ENCODE measurements around the gene WLS.

Gene WLS

DNA sequence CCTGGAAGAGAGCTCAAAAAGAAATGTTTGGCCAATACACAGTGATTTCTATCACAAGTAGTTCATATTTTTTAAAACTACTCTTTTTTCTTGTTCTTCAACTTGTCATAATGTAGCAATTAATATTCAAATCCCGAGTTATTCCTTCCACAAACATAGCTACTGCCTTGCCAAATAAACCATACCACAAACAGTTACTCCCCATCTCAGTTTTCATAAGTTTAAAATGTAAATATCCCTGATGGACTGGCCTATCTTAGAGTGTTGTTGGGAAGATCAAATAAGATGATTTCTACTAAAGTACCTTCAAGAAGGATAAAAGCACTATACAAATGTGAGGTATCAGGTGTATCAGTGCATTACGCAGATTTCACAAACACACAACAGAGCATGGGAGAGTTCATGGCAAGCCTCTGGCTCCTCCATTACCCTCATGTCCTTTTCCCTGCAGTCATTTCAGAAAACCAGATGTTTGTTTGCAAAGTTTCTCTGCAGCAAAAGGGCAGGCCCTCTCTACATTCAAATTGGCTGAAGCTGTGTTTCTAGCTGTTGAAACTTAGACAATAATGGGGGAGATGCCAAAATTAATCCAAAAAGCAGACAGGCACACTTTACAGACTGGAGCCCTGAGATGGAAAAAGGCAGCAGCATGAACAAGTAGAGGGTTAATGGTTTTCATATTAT, 16.1 kb downstream of the WLS start:
- TF ChIP-seq TAF1 (IDR thresholded peaks at IDR 0.05; ENCODE audit: low read depth) (no peak), FOXM1 (IDR thresholded peaks at IDR 0.05; ENCODE audit: borderline replicate concordance, low read depth) (no peak), TEAD4 (IDR thresholded peaks at IDR 0.05) (no peak), USF1 (IDR thresholded peaks at IDR 0.05) (no peak), REST (IDR thresholded peaks at IDR 0.05; ENCODE audit: low read depth) (no peak), TCF12 (IDR thresholded peaks at IDR 0.05; ENCODE audit: low read depth) (no peak), EGR1 (IDR thresholded peaks at IDR 0.05) (no peak), YY1 (IDR thresholded peaks at IDR 0.05; ENCODE audit: low read depth) (no peak), CEBPB (IDR thresholded peaks at IDR 0.05) (no peak), NFIC (IDR thresholded peaks at IDR 0.05) (no peak), ZBTB7A (IDR thresholded peaks at IDR 0.05; ENCODE audit: low read depth) (no peak)

DNA sequence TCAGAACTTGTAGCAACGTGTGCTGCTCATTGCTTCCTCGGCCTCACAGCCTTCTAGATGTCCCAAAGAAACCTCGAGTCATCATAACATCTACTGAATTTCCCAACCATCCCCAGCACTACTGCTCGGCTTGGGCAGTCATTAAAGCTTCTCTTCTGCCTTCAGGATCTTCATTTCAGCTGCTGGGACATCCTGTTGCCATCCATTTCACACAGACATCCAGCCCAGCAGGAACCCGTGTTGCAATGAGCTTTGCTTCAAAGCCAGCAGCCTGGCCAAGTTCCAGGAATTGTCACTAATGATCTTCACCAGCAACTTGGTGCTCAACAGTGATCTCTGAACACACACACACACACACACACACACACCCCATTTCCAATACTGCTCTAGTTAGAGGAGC, 18.5 kb downstream of the WLS start:
- TF ChIP-seq CEBPB (IDR thresholded peaks at IDR 0.05) (0 out of 2 replicates have a peak, but pooled peaks have one; percentile 43), TAF1 (IDR thresholded peaks at IDR 0.05; ENCODE audit: low read depth) (no peak), NFIC (IDR thresholded peaks at IDR 0.05) (0 out of 2 replicates have a peak, but pooled peaks have one; percentile 30)

- no peak for TF ChIP-seq NFIC (IDR thresholded peaks at IDR 0.05)
- TF ChIP-seq EP300 (IDR thresholded peaks at IDR 0.05; ENCODE audit: borderline replicate concordance), result no peak
- TF ChIP-seq EGR1 (IDR thresholded peaks at IDR 0.05), result no peak
- TF ChIP-seq ZBTB7A (IDR thresholded peaks at IDR 0.05; ENCODE audit: low read depth), result no peak
- TF ChIP-seq RAD21 (IDR thresholded peaks at IDR 0.05; ENCODE audit: low read depth), result no peak
- TF ChIP-seq REST (IDR thresholded peaks at IDR 0.05; ENCODE audit: low read depth), result no peak
- no peak for TF ChIP-seq FOXM1 (IDR thresholded peaks at IDR 0.05; ENCODE audit: borderline replicate concordance, low read depth)
- TF ChIP-seq TEAD4 (IDR thresholded peaks at IDR 0.05), result no peak
- no peak for TF ChIP-seq USF1 (IDR thresholded peaks at IDR 0.05)
- TF ChIP-seq TAF1 (IDR thresholded peaks at IDR 0.05; ENCODE audit: low read depth), result no peak
- no peak for TF ChIP-seq MAX (IDR thresholded peaks at IDR 0.05)
- TF ChIP-seq CREB1 (IDR thresholded peaks at IDR 0.05; ENCODE audit: low read depth), result no peak
- TF ChIP-seq CEBPB (IDR thresholded peaks at IDR 0.05), result no peak
These were observed 20.5 kb downstream of the WLS start for GRCh38 chr1:68211761-68212380.

DNA sequence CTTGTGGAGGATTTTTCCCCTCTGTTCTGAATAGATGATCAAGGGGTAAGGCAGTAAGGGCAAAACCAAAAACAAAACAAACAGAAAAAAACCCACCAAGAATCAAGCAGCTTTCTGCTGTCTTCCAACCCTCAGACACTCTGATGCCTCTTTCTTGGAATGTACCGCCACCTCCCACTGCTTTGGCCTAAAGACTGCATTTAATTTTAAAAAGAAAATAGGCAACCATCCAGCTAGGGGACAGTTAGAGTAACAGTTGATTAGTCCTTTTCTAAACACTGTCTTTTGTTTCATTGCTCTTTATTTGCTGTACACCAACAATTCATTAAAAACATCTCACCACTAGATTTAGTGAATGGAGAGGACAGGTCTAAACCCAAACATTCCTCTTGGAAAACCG, 21.5 kb downstream of the WLS start:
- TF ChIP-seq EGR1 (IDR thresholded peaks at IDR 0.05), result no peak
- TF ChIP-seq TCF12 (IDR thresholded peaks at IDR 0.05; ENCODE audit: low read depth), result no peak
- no peak for TF ChIP-seq YY1 (IDR thresholded peaks at IDR 0.05; ENCODE audit: low read depth)
- no peak for TF ChIP-seq REST (IDR thresholded peaks at IDR 0.05; ENCODE audit: low read depth)

GRCh38 chr1:68210027-68210426, 22.3 kb downstream of the WLS start:
- no peak for TF ChIP-seq YY1 (IDR thresholded peaks at IDR 0.05; ENCODE audit: low read depth)
- no peak for TF ChIP-seq RAD21 (IDR thresholded peaks at IDR 0.05; ENCODE audit: low read depth)
- TF ChIP-seq CEBPB (IDR thresholded peaks at IDR 0.05), result no peak
- TF ChIP-seq MAX (IDR thresholded peaks at IDR 0.05), result no peak
- no peak for TF ChIP-seq CREB1 (IDR thresholded peaks at IDR 0.05; ENCODE audit: low read depth)
- TF ChIP-seq TEAD4 (IDR thresholded peaks at IDR 0.05), result no peak
- no peak for TF ChIP-seq USF1 (IDR thresholded peaks at IDR 0.05)
- no peak for TF ChIP-seq EP300 (IDR thresholded peaks at IDR 0.05; ENCODE audit: borderline replicate concordance)
- no peak for TF ChIP-seq NFIC (IDR thresholded peaks at IDR 0.05)
- no peak for TF ChIP-seq EGR1 (IDR thresholded peaks at IDR 0.05)
- no peak for TF ChIP-seq FOXM1 (IDR thresholded peaks at IDR 0.05; ENCODE audit: borderline replicate concordance, low read depth)
- TF ChIP-seq ZBTB7A (IDR thresholded peaks at IDR 0.05; ENCODE audit: low read depth), result no peak
- TF ChIP-seq TAF1 (IDR thresholded peaks at IDR 0.05; ENCODE audit: low read depth), result no peak
- TF ChIP-seq TCF12 (IDR thresholded peaks at IDR 0.05; ENCODE audit: low read depth), result no peak
- TF ChIP-seq REST (IDR thresholded peaks at IDR 0.05; ENCODE audit: low read depth), result no peak
